Kidney capillary endothelial cell (primary cell): Measurements from ENCODE around the gene SLC6A3.
A peak's percentile ranks its signal among the peaks of the same experiment; 100 is the strongest.
"Not testable (repeated sequence)": the region's sequence is repeated elsewhere in the genome, so short reads cannot be mapped to it uniquely, and the experiment has no call there.

Experiments used
- DNase-seq: peaks from one replicate; pipeline ENCODE4 v3.0.0-alpha.2; 2018; ENCODE audit warnings: low spot score

SLC6A3 gene

DNA sequence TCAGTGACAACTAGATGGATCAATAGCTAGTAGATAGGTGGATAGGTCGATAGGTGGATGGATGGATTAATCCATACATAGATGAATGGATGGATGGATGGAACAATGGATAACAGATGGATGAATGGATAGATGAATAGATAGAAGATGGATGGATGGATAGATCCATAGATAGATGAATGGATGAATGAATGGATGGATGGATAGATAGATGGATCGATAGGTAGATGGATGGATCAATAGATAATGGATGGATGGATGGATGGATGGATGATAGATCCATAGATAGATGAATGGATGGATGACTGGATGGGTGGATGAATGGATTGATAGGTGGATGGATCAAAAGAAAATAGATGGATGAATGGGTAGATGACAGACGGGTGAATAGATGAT lies 5.1 kb downstream of the SLC6A3 start:
- DNase-seq: no peak

GRCh38 chr5:1439388-1440097 lies 5.7 kb downstream of the SLC6A3 start:
- no peak for DNase-seq

DNA sequence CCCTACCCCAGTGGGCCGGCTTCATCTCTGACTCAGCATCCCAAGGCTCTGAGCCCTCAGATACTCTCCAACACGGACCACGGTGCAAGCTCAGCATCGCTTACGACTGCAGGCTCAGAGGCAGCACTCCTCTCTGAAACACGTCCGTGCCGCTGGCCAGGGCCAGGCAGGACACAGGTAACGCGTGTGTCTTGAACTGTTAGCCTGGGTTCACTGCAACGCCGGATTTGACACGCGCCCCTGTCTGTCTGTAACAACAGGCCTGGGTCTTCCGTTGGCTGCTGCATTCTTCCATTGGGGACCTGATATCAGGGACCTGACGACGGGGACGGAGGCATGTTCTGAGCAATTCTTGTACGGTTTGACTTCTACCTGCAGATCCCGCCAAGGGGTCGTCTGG lies 6.4 kb downstream of the SLC6A3 start:
- DNase-seq: no peak

GRCh38 chr5:1437876-1438559 lies 7.2 kb downstream of the SLC6A3 start:
- DNase-seq: no peak

DNA sequence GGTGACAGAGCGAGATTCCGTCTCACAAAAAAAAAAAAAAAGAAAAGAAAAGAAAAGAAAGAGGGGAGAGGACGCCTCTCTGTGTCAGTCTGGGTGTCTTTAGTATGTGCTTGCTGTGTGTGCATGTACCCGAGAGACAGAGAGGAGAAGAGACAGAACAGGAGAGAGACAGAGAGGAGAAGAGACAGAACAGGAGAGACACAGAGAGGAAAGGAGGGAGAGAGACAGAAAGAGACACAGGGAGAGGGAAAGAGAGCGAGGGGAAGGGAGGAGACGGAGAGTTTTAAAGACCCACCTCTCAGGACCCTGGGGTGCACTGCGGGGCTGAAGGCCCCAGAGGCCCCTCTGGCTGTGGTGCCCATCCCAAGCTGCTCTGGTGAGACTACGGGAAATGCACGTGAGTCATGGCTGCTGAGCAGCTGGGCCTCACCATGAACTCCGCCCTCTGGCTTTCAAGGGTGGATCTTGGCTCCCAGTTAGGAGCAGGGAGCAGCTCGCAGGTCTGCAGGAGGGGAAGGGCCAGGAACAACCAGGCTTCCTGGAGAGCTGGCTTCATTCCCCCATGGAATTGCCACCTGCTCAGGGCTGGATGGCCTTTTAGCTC lies 7.9 kb downstream of the SLC6A3 start:
- peak; percentile 64 for DNase-seq

- no peak for DNase-seq
Measured at GRCh38 chr5:1436681-1437080, 8.6 kb downstream of the SLC6A3 start.

DNA sequence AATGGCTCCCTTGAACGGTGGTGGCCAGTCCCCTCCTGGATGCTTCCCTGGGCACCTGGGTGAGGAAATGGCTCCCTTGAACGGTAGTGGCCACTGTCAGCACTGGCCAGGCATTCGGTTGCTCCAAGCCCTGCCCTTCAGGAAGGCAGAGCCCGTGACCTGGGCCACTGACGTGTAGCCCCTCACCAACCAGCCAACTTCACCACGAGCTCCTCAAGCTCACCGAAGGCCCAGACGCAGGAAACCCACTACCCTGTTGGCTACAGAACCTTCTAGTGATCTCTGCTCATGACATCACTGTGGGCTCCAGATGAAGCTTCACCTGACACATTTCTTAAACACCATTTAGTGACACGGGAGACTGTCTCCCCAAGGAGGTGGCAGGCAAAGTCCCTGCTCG lies 9.2 kb downstream of the SLC6A3 start:
- no peak for DNase-seq

GRCh38 chr5:1435369-1435768 lies 9.9 kb downstream of the SLC6A3 start:
- DNase-seq: no peak

- no peak for DNase-seq
Measured at GRCh38 chr5:1432296-1432695, 12.9 kb downstream of the SLC6A3 start.

- DNase-seq: no peak
Measured at GRCh38 chr5:1431896-1432295, 13.3 kb downstream of the SLC6A3 start.

GRCh38 chr5:1431021-1431811 lies 14.0 kb downstream of the SLC6A3 start:
- no peak for DNase-seq

- DNase-seq: no peak
Measured at GRCh38 chr5:1430121-1430795, 15.0 kb downstream of the SLC6A3 start.

DNA sequence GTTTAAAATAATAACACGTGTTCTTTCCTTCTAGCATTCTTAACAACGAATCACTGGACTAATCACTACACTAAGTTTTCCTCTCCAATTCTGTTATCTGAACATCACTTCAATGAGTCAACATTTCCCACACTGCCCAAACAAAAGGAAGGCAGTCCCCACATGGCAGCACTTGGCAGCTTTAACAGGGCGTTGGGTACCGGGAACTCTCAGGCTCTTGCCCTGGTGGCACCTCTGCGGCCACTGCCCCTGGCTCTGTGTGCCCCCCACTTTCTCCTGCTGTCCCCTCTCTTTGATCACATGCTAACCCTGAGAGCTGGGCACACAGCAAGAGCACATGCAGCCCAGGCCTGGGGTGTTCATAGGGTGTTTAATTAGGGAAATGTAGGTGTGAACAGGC lies 15.7 kb downstream of the SLC6A3 start:
- DNase-seq: no peak

GRCh38 chr5:1429066-1429465 lies 16.2 kb downstream of the SLC6A3 start:
- DNase-seq: no peak

- no peak for DNase-seq
Measured at GRCh38 chr5:1428107-1428506, 17.1 kb downstream of the SLC6A3 start.

DNA sequence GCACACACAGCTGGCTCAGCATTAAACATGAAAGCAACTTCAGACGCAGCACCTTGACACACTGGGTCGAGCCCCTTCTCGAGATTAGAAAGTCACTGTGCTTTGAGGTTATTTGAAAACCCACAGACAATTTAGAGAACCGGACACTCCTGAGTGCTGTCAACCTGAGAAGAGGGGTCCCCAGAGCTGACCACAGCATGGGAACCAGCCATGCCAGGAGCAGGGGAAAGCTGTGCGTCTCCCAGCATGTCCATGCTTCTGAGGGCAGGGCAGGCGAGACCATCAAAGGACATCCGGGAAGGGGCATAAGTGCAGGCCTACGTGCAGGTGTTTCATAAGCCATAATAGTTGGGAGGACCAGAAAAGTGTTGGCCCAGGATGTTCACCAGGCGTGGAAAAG lies 20.5 kb downstream of the SLC6A3 start:
- DNase-seq: no peak

DNA sequence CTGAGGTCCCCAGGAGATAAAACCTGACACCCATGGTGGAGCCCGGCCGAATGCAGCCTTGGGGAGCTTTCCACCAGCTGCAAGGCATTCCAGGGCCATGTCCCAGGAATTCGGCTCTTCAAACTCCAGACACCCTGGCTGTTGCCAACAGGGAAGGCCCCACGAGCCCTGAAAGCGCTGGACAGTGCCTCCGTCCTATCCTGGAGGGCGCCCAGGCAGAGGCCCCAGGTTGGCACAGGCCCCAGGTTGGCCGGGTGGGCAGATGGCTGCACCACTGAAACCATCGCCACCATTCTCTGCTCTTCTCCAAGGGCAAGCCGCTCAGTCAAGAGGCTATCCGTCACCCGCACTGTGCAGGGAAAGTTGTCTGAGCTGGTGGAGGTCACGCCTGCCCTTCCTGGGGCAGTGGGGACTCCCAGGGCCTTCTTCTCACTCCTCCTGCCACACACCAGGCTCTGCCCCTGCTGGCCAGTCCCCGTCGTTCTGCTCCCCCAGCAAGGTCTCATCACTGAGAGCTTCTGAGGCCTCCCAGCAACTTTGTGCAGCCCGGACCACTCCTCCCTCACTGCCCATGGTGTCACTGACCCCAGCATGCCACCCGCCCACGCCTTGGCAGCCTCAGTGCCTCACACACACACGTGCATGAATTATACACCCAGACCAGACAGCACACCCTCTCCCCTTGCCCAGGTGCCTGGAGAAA lies 21.2 kb downstream of the SLC6A3 start:
- DNase-seq: no peak

DNA sequence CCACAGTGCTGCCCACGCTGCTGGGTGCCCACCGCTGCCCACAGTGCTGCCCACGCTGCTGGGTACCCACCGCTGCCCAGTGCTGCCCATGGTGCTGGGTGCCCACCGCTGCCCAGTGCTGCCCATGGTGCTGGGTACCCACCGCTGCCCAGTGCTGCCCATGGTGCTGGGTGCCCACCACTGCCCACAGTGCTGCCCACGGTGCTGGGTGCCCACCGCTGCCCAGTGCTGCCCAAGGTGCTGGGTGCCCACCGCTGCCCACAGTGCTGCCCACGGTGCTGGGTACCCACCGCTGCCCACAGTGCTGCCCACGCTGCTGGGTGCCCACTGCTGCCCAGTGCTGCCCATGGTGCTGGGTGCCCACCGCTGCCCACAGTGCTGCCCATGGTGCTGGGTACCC lies 22.7 kb downstream of the SLC6A3 start:
- not testable (repeated sequence) for DNase-seq

DNA sequence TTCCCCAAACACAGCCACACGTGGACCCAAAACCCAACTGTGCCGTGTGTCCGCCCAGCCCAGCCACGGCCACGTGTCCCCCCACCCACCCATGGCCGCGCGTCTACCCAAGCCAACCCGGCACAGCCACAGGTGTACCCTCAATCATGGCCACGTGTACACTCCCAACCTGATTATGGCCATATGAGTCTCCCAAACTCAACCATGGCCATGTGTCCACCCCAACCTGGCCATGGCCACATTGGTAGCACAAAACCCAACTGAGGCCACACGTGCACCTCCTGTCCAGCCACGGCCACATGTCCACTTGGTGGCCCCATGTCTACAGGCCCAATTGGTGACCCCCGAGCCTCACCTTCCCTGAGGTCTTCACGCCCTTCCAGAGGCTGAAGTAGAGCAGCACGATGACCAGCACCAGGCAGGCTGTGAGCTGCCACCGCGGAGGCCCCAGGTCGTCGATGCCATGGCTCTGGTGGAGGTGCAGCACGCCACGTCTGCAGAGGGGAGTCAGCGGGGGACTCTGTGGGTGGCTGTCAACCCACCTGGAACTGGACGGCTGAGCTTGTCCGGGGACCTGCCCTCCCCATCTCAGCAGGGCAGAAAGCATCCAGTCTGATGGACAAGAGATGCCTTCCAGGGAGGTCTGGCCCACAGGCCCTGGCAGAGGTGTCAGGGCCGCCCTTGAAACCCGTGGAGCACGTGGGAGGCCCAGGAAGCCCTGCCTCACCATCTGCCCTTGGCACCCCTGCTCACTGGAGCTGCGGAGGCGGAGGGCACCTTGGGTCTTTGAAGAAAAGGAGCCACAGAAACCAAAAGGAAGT lies 23.5 kb downstream of the SLC6A3 start:
- no peak for DNase-seq
